Brain microvascular endothelial cell (primary cell): ENCODE results near the gene DHX15.
A peak's percentile ranks its signal among the peaks of the same experiment; 100 is the strongest.

Experiments
- DNase-seq: peaks from one replicate; pipeline ENCODE4 v3.0.0-alpha.2; 2020
- H3K27ac ChIP-seq: fragments of 250-450 bp; sonication (Bioruptor Pico); 2 replicates; pipeline ENCODE4 v1.5.1; 2020; ENCODE audit warnings: mild to moderate bottlenecking, moderate library complexity
- H3K27me3 ChIP-seq: fragments of 250-450 bp; sonication (Bioruptor Pico); replicated peaks from 2 replicates; pipeline ENCODE4 v1.5.1; 2020; ENCODE audit warnings: mild to moderate bottlenecking
- H3K36me3 ChIP-seq: fragments of 250-450 bp; sonication (Bioruptor Pico); replicated peaks from 2 replicates; pipeline ENCODE4 v1.5.1; 2020; ENCODE audit warnings: mild to moderate bottlenecking
- H3K4me3 ChIP-seq: 2 replicates; pipeline ENCODE4 v1.5.1; 2011; ENCODE audit warnings: low read depth, mild to moderate bottlenecking, control low read depth, low read length, moderate library complexity
- CTCF ChIP-seq: IDR thresholded peaks from 2 replicates; pipeline ENCODE4 v1.5.1; 2011; ENCODE audit warnings: low read depth, mild to moderate bottlenecking, moderate library complexity, low read length, control low read depth, inconsistent platforms; ENCODE audit errors: missing control alignments
- in situ Hi-C: cut with HindIII; loops from 2 replicates; pipeline ENCODE4 v1.10.0; 2017; ENCODE audit warnings: low sequenced_read_pairs, low pct_ligation_motif_present

Gene DHX15

DNA sequence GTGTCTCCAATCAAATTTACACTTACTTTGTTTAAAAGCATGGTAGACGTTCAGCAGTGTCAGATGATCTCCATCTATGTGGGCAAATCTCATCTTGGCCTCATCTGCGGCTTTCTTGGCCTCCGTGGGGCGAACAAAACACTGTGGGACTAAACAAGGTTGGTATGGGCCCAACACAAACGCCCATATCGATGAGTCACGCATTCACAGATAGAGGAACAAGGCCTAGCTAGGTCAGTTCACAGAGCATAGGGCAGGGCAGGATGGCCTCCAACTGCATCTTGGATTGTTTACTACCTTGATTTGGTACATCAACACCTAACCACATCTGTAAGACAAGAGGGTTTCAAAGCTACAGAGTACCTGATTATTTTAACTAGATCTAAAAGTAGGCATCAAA, 47.3 kb downstream of the DHX15 start:
- DNase-seq = peak; percentile 12
- TF ChIP-seq CTCF = no peak
- H3K36me3 ChIP-seq = peaks cover 24% of the 10 kb centered on the region
- no peaks in the 10 kb centered on the region for H3K27me3 ChIP-seq
- in situ Hi-C loops = no loop called here
- no peak overlapping the region for H3K27ac ChIP-seq
- H3K4me3 ChIP-seq = no peak overlapping the region

DNA sequence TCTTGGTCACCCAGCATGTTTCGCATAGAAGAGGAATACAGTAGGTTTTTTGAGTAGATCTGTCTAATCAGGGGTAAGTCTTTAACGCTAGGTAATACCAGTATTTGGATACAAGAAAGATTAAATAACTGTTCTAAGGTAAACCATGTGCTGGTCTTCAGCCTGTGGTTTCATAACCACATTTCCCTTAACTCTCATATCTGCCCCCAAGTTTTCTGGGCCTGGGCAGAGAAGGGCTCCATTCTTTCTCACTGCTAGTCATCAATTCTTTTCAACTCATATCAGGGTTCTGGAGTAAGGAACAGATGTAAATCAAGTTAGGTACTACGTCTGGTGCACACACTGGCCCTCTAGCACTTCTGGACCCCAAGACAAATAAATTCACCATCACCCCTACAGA, 49.0 kb downstream of the DHX15 start:
- peaks cover 28% of the 10 kb centered on the region for H3K36me3 ChIP-seq
- no peaks in the 10 kb centered on the region for H3K27me3 ChIP-seq
- TF ChIP-seq CTCF = no peak
- DNase-seq = no peak
- H3K27ac ChIP-seq = no peak overlapping the region
- no peak overlapping the region for H3K4me3 ChIP-seq
- in situ Hi-C loops = no loop called here

DNA sequence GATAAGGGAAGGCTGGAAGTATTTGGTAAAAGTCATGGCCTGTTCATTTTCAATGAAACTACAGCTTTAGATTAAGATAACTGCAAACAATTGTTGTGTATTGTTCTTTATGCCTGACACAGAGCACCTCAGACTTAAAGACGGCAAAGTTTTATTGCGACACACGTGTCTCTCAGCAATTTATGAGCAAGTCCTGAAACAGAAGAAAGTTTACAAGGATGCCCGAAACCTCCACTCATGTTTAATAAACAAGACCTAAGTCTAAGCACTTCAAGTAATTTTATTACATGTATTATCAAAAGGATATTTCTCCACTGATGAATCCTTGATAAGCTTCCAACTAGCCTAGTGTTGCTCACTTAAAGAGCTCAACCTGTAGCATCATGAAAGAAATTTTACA, 51.0 kb downstream of the DHX15 start:
- H3K36me3 ChIP-seq = peaks cover 36% of the 10 kb centered on the region
- TF ChIP-seq CTCF = no peak
- no peak for DNase-seq
- no peak overlapping the region for H3K4me3 ChIP-seq
- H3K27ac ChIP-seq = no peak overlapping the region
- H3K27me3 ChIP-seq = no peaks in the 10 kb centered on the region
- in situ Hi-C loops = no loop called here

GRCh38 chr4:24529555-24529954, 54.8 kb downstream of the DHX15 start:
- Histone ChIP-seq H3K36me3 (peaks cover 50% of the 10 kb centered on the region), H3K27ac (no peak overlapping the region), H3K27me3 (no peaks in the 10 kb centered on the region), H3K4me3 (no peak overlapping the region)
- no peak for DNase-seq
- in situ Hi-C loops = no loop called here
- no peak for TF ChIP-seq CTCF

- DNase-seq = no peak
- no peak overlapping the region for H3K27ac ChIP-seq
- in situ Hi-C loops = no loop called here
- no peaks in the 10 kb centered on the region for H3K27me3 ChIP-seq
- H3K4me3 ChIP-seq = no peak overlapping the region
- peaks cover 52% of the 10 kb centered on the region for H3K36me3 ChIP-seq
- TF ChIP-seq CTCF = no peak
Observed at GRCh38 chr4:24527371-24527770, 57.0 kb downstream of the DHX15 start.

DNA sequence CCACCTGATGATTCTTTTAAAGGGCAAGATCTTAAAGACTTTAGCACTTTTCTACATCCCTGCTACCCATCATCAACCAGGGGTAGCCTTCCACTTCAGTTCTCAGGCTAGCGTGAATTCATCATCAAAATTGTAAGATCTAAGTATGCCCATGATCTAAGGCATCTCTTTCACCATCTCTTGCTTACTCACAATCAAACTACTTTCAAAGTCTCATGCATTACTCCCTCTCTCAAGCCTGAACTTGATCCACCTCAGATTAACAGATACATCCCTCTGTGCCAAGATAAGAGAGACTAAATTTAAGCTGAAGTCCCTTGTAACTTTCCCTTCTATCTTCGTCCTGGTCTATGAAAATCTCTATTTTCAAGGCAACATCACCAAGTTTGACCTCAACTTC, 62.8 kb downstream of the DHX15 start:
- in situ Hi-C loops = no loop called here
- Histone ChIP-seq H3K27me3 (no peaks in the 10 kb centered on the region), H3K27ac (no peak overlapping the region), H3K4me3 (no peak overlapping the region), H3K36me3 (peaks cover 20% of the 10 kb centered on the region)
- no peak for TF ChIP-seq CTCF
- no peak for DNase-seq
